ENCODE results near the gene MED20. TPM values are rescaled to one million over a fixed set of nuclear protein-coding genes. Genes with fewer than 3 reads are reported as not detected.

MED20 gene
- total RNA-seq, 4 donors from 2014 or later = 6.9 to 18.7 (median 15.0) TPM

DNA sequence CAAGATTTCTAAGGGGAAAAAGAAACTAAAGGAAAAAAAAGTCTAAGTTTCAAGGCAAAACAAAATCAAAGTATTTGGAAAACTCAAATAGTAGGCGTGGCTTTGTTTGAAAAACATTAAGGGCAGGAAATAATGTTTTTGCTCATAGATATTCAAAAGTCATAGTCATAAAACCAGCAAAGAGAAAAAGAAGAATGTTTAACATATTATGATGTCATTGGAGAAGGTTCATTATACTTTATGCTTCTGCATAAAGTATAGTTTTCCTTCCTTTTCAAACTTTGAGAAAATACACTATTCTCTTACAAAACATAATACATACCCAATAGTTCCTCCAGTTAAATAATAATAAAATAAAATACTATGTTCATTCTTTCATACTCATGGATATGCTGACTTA is 39.4 kb downstream of the MED20 start:
- Histone ChIP-seq H3K9me3 (no peaks in the 10 kb centered on the region), H3K4me3 (no peak overlapping the region), H3K27me3 (no peaks in the 10 kb centered on the region), H3K4me1 (no peaks in the 10 kb centered on the region), H3K36me3 (no peaks in the 10 kb centered on the region), H3K27ac (no peak overlapping the region)
- intact Hi-C loops (cut with DNase I) = no loop called here
- no peak for DNase-seq
- 87 to 88% methylated on average over 1 of the region's 1 CpG for WGBS, 2 donors
- no peak for TF ChIP-seq POLR2A (IDR thresholded peaks at IDR 0.05)
- TF ChIP-seq, protein P1, sequence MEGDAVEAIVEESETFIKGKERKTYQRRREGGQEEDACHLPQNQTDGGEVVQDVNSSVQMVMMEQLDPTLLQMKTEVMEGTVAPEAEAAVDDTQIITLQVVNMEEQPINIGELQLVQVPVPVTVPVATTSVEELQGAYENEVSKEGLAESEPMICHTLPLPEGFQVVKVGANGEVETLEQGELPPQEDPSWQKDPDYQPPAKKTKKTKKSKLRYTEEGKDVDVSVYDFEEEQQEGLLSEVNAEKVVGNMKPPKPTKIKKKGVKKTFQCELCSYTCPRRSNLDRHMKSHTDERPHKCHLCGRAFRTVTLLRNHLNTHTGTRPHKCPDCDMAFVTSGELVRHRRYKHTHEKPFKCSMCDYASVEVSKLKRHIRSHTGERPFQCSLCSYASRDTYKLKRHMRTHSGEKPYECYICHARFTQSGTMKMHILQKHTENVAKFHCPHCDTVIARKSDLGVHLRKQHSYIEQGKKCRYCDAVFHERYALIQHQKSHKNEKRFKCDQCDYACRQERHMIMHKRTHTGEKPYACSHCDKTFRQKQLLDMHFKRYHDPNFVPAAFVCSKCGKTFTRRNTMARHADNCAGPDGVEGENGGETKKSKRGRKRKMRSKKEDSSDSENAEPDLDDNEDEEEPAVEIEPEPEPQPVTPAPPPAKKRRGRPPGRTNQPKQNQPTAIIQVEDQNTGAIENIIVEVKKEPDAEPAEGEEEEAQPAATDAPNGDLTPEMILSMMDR (IDR thresholded peaks at IDR 0.05) = no peak

DNA sequence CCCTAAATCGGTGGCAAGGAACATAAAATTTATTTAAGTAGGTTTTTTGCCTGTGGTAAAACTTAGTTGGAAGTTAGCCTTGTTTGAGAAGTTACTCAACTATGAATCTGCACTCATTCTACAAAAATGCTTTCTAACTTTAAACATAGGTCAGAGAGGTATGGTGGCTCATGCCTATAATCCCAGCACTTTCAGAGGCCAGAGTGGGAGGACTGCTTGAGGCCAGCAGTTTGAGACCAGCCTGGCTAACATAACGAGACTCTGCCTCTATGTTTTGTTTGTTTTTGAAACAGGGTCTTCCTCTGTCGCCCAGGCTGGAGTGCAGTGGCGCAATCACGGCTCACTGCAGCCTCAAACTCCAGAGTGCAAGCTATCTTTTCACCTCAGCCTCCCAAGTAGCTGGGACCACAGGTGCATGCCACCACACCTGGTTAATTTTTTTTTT is 42.0 kb downstream of the MED20 start:
- H3K27ac ChIP-seq = no peak overlapping the region
- intact Hi-C loops (cut with DNase I) = no loop called here
- no peak overlapping the region for H3K4me3 ChIP-seq
- no peak for DNase-seq
- no peaks in the 10 kb centered on the region for H3K9me3 ChIP-seq
- no peaks in the 10 kb centered on the region for H3K4me1 ChIP-seq
- WGBS, 2 donors = 77 to 91% methylated on average over 5 of the region's 5 CpGs
- H3K27me3 ChIP-seq = no peaks in the 10 kb centered on the region
- no peaks in the 10 kb centered on the region for H3K36me3 ChIP-seq
- TF ChIP-seq POLR2A (IDR thresholded peaks at IDR 0.05) = no peak
- TF ChIP-seq, protein P1 (IDR thresholded peaks at IDR 0.05) = no peak

DNA sequence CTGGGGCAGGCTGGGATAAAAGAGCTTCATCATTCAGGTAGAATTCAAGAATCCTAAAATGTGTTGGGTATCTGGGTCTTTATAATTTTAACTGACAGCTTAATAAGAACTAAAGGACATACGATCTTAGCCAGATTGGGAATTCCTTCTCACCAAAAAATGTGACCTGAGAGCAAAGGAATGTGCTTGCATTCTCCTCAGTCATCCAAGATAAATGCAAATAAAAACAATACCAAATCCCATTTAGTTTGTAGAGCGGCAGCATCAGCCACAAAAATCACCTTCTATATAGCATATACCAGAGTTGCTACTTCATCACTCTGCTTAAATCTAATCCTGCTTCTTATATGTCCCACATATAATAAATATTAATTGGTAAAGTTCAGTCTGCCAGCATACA is 42.7 kb downstream of the MED20 start:
- no peak for TF ChIP-seq POLR2A (IDR thresholded peaks at IDR 0.05)
- TF ChIP-seq, protein P1 (IDR thresholded peaks at IDR 0.05) = no peak
- no peaks in the 10 kb centered on the region for H3K9me3 ChIP-seq
- no peaks in the 10 kb centered on the region for H3K36me3 ChIP-seq
- no peak overlapping the region for H3K4me3 ChIP-seq
- no peak for DNase-seq
- H3K27ac ChIP-seq = no peak overlapping the region
- intact Hi-C loops (cut with DNase I) = no loop called here
- H3K27me3 ChIP-seq = no peaks in the 10 kb centered on the region
- WGBS, 2 donors = 77 to 89% methylated on average over 2 of the region's 2 CpGs
- H3K4me1 ChIP-seq = no peaks in the 10 kb centered on the region

DNA sequence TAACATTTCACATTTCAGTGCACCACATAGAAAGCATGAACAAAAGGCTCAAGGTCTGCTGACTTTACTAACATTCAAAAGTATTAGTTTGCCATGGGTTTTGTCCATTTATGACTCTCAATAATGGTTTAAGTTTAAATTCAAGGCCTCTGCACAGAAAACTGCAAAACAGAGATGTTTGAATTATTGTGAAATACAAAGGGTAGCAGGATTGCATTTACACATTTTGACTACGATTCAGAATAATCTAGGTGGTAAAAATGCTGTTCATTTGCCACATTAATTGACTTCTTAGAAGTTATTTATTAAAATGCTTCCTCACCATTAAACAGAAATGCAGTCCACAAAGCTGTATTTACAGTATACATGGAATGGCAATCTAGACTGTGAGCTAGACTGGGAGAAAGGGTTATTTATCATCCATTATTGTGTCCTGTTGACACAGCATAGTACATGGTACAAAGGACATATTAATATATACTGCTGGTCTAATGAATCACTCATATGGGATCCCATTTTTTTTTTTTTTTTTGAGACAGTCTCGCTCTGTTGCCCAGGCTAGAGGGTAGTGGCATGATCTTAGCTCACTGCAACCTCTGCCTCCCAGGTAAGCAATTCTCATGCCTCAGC is 43.8 kb downstream of the MED20 start:
- H3K4me1 ChIP-seq = no peaks in the 10 kb centered on the region
- no peak for TF ChIP-seq POLR2A (IDR thresholded peaks at IDR 0.05)
- TF ChIP-seq, protein P1 (IDR thresholded peaks at IDR 0.05) = no peak
- H3K27ac ChIP-seq = no peak overlapping the region
- no peaks in the 10 kb centered on the region for H3K9me3 ChIP-seq
- WGBS, 2 donors = 91 to 92% methylated on average over 2 of the region's 2 CpGs
- no peaks in the 10 kb centered on the region for H3K27me3 ChIP-seq
- no peaks in the 10 kb centered on the region for H3K36me3 ChIP-seq
- H3K4me3 ChIP-seq = no peak overlapping the region
- DNase-seq = no peak
- intact Hi-C loops (cut with DNase I) = no loop called here

DNA sequence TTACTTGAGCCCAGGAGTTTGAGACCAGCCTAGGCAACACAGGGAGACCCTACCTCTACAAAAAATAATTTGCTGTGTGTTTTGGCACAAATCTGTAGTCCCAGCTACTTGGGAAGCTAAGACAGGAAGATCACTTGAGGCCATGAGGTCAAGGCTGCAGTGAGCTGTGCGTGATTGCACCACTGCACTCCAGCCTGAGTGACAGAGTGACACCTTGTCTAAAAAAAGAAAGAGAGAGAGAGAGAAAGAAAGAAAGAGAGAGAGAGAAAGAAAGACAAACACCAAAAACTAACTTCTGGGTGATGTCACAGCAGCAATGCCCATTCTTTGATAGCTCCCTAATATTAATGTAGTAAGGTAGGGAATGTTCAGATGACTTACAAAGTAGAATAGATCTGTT is 46.2 kb downstream of the MED20 start:
- no peak overlapping the region for H3K27ac ChIP-seq
- DNase-seq = no peak
- TF ChIP-seq POLR2A (IDR thresholded peaks at IDR 0.05) = no peak
- TF ChIP-seq, protein P1 (IDR thresholded peaks at IDR 0.05) = no peak
- no peaks in the 10 kb centered on the region for H3K36me3 ChIP-seq
- WGBS, 2 donors = 100% methylated on average over 1 of the region's 1 CpG
- H3K9me3 ChIP-seq = no peaks in the 10 kb centered on the region
- no peaks in the 10 kb centered on the region for H3K4me1 ChIP-seq
- H3K4me3 ChIP-seq = no peak overlapping the region
- intact Hi-C loops (cut with DNase I) = no loop called here
- H3K27me3 ChIP-seq = no peaks in the 10 kb centered on the region

Measured in esophagus squamous epithelium (tissue), 5 donors.